ENCODE measurements around the gene NFASC.

NFASC gene

GRCh38 chr1:205016075-205016474, 145.4 kb downstream of the NFASC start:
- no peak for DNase-seq

- no peak for DNase-seq
Observed at GRCh38 chr1:205016584-205016983, 145.9 kb downstream of the NFASC start.

- no peak for DNase-seq
Observed at GRCh38 chr1:205017001-205017400, 146.3 kb downstream of the NFASC start.

- DNase-seq = no peak
Observed at GRCh38 chr1:205017766-205018165, 147.1 kb downstream of the NFASC start.

- DNase-seq = no peak
Observed at GRCh38 chr1:205018381-205018780, 147.7 kb downstream of the NFASC start.

GRCh38 chr1:205020466-205020865, 149.8 kb downstream of the NFASC start:
- DNase-seq = no peak

GRCh38 chr1:205024679-205025078, 154.0 kb downstream of the NFASC start:
- no peak for DNase-seq

GRCh38 chr1:205025239-205025638, 154.6 kb downstream of the NFASC start:
- no peak for DNase-seq

- DNase-seq = no peak
Observed at GRCh38 chr1:205026181-205026580, 155.5 kb downstream of the NFASC start.

GRCh38 chr1:205028390-205028789, 157.7 kb downstream of the NFASC start:
- no peak for DNase-seq

GRCh38 chr1:205028924-205029323, 158.3 kb downstream of the NFASC start:
- no peak for DNase-seq

- no peak for DNase-seq
Observed at GRCh38 chr1:205030241-205030640, 159.6 kb downstream of the NFASC start.

GRCh38 chr1:205030896-205031295, 160.2 kb downstream of the NFASC start:
- no peak for DNase-seq

GRCh38 chr1:205032508-205032907, 161.8 kb downstream of the NFASC start:
- DNase-seq = no peak

- no peak for DNase-seq
Observed at GRCh38 chr1:205037539-205037938, 166.9 kb downstream of the NFASC start.

- no peak for DNase-seq
Observed at GRCh38 chr1:205038132-205038786, 167.6 kb downstream of the NFASC start.

GRCh38 chr1:205041001-205041715, 170.5 kb downstream of the NFASC start:
- DNase-seq = no peak

- no peak for DNase-seq
Observed at GRCh38 chr1:205041998-205042910, 171.6 kb downstream of the NFASC start.

- DNase-seq = peak; percentile 57
Observed at GRCh38 chr1:205042911-205043806, 172.5 kb downstream of the NFASC start, which contains the start of gene CNTN2. TSS of gene CNTN2 (plus strand) at chr1:205043212. CDS start at chr1:205053186, 9,974 bp downstream.

- no peak for DNase-seq
Observed at GRCh38 chr1:205043866-205044265, 173.2 kb downstream of the NFASC start.

- DNase-seq = no peak
Observed at GRCh38 chr1:205044741-205045140, 174.1 kb downstream of the NFASC start.

- no peak for DNase-seq
Observed at GRCh38 chr1:205045146-205045545, 174.5 kb downstream of the NFASC start.
